ENCODE measurements around the gene OSBPL9. TPM values are rescaled to one million over a fixed set of nuclear protein-coding genes. Genes with fewer than 3 reads are reported as not detected.

OSBPL9 gene
- total RNA-seq, 1 experiment from 2014 or later = 52.6 TPM

DNA sequence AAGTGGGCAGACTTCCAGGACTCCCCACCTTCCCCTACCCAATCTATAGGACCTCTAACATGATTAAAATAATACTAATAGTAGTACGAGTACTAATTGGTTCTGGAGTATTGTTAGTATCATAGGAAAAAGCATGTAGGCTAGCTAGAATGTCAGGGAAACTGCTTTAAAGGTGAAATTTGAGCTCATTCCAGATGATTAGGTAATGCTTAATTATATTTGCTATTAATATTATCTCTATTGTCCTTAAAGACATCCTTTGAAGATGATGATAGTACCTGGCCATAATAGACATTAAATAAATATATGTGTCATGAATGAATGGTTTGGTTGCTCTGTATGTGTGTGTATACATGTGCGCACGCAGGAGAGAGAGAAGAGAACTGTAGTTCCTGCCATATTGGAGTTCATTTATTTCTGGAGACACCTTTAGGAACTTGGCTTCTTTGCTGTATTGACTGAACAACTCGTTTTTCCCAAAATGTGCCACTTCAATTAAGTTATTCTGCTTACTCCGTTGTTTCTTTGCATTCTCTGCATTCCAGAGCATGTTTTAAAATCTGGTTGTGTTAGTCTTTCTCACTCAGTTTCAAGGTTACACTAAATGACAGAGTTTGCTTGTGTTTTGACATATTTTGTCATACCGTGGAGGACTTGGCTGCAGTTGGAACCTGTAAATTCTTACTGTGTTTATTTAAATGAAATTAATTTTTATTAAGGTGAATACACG lies 117.1 kb downstream of the OSBPL9 start:
- BruUV-seq (replicated peaks) = no TSS peak
- Histone ChIP-seq H3K9me2 (ENCODE audit: insufficient read depth) (no peaks in the 10 kb centered on the region), H3K9ac (ENCODE audit: low read length) (no peak overlapping the region), H2AFZ (ENCODE audit: low read depth, low read length, poor library complexity, severe bottlenecking) (no peak overlapping the region), H3K4me1 (ENCODE audit: control insufficient read depth in 1 of 2, insufficient read depth in 2 of 2, low read length in 2 of 2) (peaks cover 4 to 17% of the 10 kb centered on the region in 2 experiments; a peak in 3 of 4 replicates), H3K4me2 (ENCODE audit: low read length) (no peak overlapping the region), H4K20me1 (ENCODE audit: insufficient read depth) (peaks cover 5% of the 10 kb centered on the region; the same call in 1 of the 2 replicates), H3K27ac (ENCODE audit: low read depth, low read length) (no peak overlapping the region), H3K36me3 (ENCODE audit: control insufficient read depth in 1 of 2, insufficient read depth in 2 of 2, low read length in 2 of 2) (no peaks in the 10 kb centered on the region), H3K27me3 (ENCODE audit: insufficient read depth, low read length) (no peaks in the 10 kb centered on the region), H3K79me2 (ENCODE audit: insufficient read depth, low read length) (peaks cover 72% of the 10 kb centered on the region), H3K9me3 (ENCODE audit: control insufficient read depth in 1 of 2, insufficient read depth in 1 of 2, low read depth in 1 of 2, low read length in 2 of 2) (no peaks in the 10 kb centered on the region), H3K4me3 (replicated peaks in 1 of 2; ENCODE audit: low read depth in 1 of 2, low read length in 2 of 2) (no peak overlapping the region)
- CTCF ChIA-PET = no interaction called here
- intact Hi-C loops (cut with micrococcal nuclease) = no loop called here
- no peak for DNase-seq (ENCODE audit: low read depth, low spot score)
- RAD21 ChIA-PET (ENCODE audit: low non-redundant PET in 1 of 2, low total read pairs in 2 of 2, uncharacterized antibody in 2 of 2, unreplicated experiment in 2 of 2) = no interaction called here
- ATAC-seq = no peak
- POLR2A ChIA-PET = no interaction called here
- no peak for TF ChIP-seq RAD21 (IDR thresholded peaks at IDR 0.05; ENCODE audit: low read depth)
- TF ChIP-seq EGR1 (IDR thresholded peaks at IDR 0.05; ENCODE audit: low read depth) = no peak
- no peak for TF ChIP-seq CEBPB (IDR thresholded peaks at IDR 0.05; ENCODE audit: low read depth)
- no peak for TF ChIP-seq SRF (IDR thresholded peaks at IDR 0.05; ENCODE audit: low read depth)
- TF ChIP-seq POLR2AphosphoS5 (IDR thresholded peaks at IDR 0.05; ENCODE audit: low read depth, low read length) = no peak
- TF ChIP-seq EZH2 (IDR thresholded peaks at IDR 0.05) = no peak

DNA sequence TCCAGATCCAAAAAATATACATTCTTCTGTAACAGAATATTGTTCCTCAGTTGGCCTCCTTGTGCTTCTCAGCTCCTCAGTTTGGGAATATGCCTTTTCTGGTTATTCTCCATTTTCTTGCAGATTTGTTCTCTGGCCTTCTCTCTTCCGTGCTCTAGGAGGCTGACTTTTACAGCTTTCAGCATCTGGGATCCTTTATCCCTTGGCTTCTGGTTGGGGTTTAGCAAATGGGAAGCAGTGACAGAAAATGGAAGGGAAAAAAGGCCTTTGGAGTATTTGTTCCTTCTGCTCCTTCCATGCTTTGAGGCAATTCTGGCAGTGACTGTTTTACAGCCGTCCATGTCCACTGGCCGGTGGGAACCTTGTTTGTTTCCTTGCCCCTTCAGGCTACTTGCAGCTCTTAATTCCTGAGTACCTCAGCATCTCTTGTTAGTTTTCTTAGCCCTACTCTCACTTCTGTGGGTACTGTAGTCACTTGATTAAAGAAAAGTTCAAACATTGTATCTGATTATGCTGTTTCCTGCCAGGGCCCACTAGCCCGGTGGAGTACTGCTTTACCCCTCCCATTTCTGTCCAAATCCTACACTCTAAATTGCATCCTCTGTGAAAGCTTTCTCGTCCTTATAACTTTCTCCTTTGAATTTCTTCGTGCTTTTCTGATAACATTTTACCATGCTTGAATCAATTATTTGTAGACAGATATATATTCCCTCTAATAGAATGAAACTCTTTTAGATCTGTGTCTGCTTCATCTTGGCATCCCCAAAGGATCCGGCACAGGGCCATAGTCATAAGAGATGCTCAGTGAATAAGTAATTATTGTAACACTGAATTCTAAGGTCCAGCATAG lies 118.2 kb downstream of the OSBPL9 start:
- Histone ChIP-seq H2AFZ (ENCODE audit: low read depth, low read length, poor library complexity, severe bottlenecking) (no peak overlapping the region), H3K9ac (ENCODE audit: low read length) (no peak overlapping the region), H3K79me2 (ENCODE audit: insufficient read depth, low read length) (peaks cover 76% of the 10 kb centered on the region), H3K4me1 (ENCODE audit: control insufficient read depth in 1 of 2, insufficient read depth in 2 of 2, low read length in 2 of 2) (peaks cover 4 to 14% of the 10 kb centered on the region in 2 experiments; a peak in 3 of 4 replicates), H3K27me3 (ENCODE audit: insufficient read depth, low read length) (no peaks in the 10 kb centered on the region), H3K36me3 (ENCODE audit: control insufficient read depth in 1 of 2, insufficient read depth in 2 of 2, low read length in 2 of 2) (no peaks in the 10 kb centered on the region), H3K27ac (ENCODE audit: low read depth, low read length) (no peak overlapping the region), H4K20me1 (ENCODE audit: insufficient read depth) (peaks cover 5% of the 10 kb centered on the region; the same call in 1 of the 2 replicates), H3K4me2 (ENCODE audit: low read length) (no peak overlapping the region), H3K4me3 (replicated peaks in 1 of 2; ENCODE audit: low read depth in 1 of 2, low read length in 2 of 2) (no peak overlapping the region), H3K9me2 (ENCODE audit: insufficient read depth) (no peaks in the 10 kb centered on the region), H3K9me3 (ENCODE audit: control insufficient read depth in 1 of 2, insufficient read depth in 1 of 2, low read depth in 1 of 2, low read length in 2 of 2) (no peaks in the 10 kb centered on the region)
- DNase-seq (ENCODE audit: low read depth, low spot score) = no peak
- TF ChIP-seq, protein P1, sequence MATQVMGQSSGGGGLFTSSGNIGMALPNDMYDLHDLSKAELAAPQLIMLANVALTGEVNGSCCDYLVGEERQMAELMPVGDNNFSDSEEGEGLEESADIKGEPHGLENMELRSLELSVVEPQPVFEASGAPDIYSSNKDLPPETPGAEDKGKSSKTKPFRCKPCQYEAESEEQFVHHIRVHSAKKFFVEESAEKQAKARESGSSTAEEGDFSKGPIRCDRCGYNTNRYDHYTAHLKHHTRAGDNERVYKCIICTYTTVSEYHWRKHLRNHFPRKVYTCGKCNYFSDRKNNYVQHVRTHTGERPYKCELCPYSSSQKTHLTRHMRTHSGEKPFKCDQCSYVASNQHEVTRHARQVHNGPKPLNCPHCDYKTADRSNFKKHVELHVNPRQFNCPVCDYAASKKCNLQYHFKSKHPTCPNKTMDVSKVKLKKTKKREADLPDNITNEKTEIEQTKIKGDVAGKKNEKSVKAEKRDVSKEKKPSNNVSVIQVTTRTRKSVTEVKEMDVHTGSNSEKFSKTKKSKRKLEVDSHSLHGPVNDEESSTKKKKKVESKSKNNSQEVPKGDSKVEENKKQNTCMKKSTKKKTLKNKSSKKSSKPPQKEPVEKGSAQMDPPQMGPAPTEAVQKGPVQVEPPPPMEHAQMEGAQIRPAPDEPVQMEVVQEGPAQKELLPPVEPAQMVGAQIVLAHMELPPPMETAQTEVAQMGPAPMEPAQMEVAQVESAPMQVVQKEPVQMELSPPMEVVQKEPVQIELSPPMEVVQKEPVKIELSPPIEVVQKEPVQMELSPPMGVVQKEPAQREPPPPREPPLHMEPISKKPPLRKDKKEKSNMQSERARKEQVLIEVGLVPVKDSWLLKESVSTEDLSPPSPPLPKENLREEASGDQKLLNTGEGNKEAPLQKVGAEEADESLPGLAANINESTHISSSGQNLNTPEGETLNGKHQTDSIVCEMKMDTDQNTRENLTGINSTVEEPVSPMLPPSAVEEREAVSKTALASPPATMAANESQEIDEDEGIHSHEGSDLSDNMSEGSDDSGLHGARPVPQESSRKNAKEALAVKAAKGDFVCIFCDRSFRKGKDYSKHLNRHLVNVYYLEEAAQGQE (IDR thresholded peaks at IDR 0.05; ENCODE audit: low read depth) = no peak
- TF ChIP-seq ZFX (IDR thresholded peaks at IDR 0.05) = no peak
- no peak for TF ChIP-seq SIN3A (IDR thresholded peaks at IDR 0.05; ENCODE audit: low read depth)
- no peak for ATAC-seq
- intact Hi-C loops (cut with micrococcal nuclease) = no loop called here
- CTCF ChIA-PET = no interaction called here
- POLR2A ChIA-PET = no interaction called here
- RAD21 ChIA-PET (ENCODE audit: low non-redundant PET in 1 of 2, low total read pairs in 2 of 2, uncharacterized antibody in 2 of 2, unreplicated experiment in 2 of 2) = no interaction called here
- BruUV-seq (replicated peaks) = no TSS peak
